ENCODE measurements around the gene CDH1.
"Not testable (repeated sequence)": the region's sequence is repeated elsewhere in the genome, so short reads cannot be mapped to it uniquely, and the experiment has no call there.

The CDH1 gene

DNA sequence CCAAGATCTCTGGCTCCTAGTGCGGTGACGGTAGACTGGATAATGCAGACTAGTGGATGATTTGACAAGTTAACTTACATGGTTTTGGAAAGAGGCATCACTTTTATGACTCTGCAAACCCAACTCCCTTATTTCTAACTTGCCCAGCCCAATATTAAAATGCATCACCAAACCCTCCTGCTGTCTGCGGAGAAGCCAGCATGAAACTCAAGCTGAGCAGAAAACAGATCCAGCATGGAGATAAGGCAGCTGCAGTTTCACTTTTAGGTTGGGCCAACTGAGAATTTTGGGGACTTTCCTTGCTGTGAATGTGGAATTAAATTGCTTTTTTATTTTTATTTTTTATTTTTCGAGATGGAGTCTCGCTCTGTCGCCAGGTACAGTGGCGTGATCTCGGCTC, 27.8 kb downstream of the CDH1 start:
- no peak for DNase-seq

DNA sequence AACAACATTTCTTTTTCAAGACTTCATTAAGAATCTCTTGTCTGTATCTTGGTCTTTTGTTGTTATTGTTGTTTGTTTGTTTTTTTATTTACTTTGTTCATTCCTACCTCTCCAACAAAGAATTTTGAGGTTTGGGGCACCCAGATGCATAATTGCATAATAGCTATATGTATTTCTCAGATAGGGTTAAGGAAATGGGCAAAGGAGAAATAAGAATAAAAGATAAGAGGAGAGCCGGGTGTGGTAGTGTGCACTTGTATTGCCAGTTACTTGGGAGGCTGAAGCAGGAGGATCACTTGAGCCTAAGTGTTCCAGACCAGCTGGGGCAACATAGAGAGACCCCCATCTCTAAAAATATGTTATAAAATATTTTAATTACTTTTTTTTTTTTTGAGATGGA, 30.5 kb downstream of the CDH1 start:
- DNase-seq: no peak

DNA sequence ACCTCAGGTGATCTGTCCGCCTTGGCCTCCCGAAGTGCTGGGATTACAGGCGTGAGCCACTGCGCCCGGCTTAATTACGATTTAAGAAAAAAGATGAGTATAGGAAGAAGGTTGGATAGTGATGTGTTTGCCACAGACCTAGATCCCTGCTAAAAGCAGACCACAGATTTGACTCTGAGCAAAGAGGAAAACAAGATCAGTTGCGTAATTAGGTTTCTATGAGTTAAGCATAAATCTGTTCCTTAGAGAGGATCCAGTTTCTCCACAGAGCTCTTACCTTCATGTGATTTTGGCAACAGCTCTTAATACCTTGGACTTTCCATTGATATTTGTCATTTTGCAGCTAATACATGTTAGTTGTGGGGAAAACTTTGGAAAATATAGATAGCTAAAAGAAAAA, 31.1 kb downstream of the CDH1 start:
- DNase-seq: no peak

DNA sequence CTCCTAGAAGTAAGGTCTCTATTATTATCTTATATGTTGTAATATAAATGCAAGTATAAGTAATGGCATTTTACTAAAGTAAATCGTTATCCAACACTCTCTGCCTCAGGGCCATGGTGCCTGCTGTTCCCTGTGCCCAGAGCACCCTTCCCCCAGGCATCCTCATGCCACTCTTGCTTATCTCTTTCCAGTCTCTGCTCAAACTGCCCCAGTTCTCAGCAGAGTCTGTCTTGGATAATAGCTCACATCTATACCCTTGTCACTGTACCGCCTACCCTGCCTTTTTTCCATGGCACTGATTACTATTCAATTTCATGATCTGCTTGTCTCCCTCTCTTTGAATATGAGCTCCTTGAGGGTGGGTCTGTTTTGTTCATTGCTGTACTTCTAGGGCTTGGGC, 31.7 kb downstream of the CDH1 start:
- DNase-seq: no peak

DNA sequence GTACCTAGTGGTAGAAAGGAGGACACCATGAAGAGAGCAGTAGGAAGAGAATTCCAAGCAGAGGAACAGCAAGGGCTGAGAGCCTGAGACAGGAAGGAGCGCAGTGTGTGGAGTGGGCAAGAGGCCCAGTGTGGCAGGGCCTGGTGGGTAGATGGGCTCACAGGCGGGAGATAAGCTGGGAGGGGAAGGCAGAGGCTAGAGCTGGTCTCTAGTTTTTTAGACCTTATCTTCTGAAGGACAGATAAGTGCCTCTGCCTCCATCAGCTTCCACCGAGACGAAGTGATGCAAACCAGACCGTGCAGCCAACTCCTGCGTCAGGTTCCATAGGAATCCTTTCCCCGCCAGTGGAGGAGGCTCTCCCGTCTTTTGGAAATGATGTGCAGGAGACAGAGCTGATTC, 33.6 kb downstream of the CDH1 start:
- DNase-seq: no peak

GRCh38 chr16:68772030-68772681, 35.1 kb downstream of the CDH1 start:
- DNase-seq: no peak

DNA sequence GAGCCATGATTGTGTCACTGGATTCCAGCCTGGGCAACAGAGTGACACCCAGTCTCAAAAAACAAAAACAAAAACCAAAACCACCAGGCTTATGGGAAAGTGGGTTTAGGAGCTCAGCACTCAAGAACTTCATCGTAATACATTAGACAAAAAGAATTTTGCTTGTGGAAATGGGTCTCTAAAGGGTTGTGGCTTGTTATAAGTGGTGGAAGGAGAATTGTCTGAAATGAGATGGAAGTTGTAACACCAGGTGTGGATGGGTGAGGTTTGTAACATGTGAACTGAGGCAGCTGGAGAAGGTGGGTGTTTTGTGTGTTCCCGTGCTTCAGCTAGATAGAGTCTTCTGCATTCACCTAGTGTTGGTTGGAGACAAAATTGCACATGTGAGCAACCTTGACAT, 35.8 kb downstream of the CDH1 start:
- no peak for DNase-seq

- no peak for DNase-seq
Observed at GRCh38 chr16:68774982-68775634, 38.0 kb downstream of the CDH1 start.

DNA sequence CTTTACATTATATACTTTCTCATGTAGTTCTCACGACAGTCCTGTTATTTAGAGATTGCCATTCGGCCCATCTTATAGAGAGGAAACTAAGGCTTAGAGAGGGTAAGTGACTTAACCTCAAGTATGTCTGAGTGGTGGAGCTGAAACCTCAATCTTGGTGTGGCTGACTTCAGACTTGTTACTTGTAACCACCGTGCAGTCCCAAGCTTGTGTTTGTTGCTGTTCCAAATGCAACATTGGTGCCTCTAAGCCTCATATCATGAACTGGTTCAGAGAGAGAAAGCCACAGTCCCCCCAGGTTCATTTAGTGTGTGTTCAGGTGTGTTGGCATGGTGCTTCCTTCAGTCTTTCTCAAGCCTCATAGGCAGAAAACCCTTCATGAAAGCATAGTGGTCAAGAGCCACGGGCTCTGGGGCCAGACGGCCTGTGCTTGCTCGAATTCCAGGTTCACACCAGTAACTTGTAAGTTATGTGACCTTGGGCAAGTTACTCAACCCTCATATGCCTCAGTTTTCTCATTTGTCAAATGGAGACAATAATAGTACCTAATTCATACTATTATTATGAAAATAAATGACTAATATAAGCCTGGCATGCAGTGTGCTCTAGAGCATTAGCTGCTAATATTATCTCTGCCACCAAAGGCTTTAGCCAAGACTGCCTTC, 39.9 kb downstream of the CDH1 start:
- DNase-seq: no peak

GRCh38 chr16:68778551-68779231, 41.6 kb downstream of the CDH1 start:
- DNase-seq: no peak

DNA sequence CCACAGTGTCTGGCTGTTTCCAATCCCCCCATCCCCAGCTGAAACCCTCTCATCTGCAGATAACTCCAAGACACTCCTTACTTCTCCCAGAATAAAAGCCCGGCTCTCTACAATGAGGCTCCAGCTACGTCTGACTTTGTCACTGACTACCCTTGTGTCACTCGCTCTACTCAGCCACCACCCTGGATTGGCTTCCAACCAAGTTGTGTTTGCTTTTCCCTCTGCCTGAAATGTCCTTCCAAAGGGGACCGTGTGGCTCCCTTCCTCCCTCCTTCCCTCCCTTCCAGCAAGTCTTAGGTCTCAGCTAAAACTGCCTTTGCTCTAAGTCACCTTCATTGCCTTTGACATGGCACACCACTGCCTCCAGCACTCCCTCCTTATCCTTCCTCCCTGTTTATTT, 42.8 kb downstream of the CDH1 start:
- DNase-seq: no peak

DNA sequence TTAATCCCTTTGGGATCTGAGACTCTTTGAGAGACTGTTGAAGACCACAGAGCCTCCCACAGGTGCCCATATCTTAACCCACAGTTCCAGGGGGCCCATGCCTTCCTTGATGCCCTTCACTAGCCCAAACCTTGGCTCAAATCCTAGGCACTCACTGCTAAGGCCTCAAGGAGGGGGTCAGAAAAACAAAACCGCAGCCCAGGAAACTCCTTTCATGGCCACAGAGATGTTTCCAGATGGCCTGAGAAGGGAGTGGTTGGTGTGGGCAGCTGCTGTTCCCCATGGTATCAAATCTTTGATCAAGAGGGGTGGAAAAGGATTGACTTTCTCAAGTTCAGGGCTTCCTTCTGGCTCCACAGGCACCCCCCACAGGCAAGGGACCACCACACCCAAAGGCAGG, 44.7 kb downstream of the CDH1 start:
- DNase-seq: no peak

GRCh38 chr16:68782198-68783174, 45.4 kb downstream of the CDH1 start:
- DNase-seq: no peak

DNA sequence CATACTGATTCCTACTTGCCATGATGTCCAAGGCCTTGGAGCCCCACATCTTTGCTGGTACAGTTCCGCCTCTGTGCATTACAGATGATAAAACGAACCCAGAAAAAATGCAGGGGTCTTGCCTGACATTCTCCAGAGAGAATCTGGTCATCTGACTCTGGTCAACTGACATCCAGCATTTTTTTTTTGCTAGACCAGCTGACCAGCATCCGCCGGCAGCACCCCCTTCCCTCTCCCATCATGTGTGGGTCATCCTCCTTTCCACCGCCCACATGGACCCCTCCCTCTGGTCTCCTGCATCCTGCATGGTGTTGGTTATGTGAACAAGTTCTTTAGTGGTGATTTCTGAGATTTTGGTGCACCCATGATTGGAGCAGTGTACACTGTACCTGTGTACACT, 47.1 kb downstream of the CDH1 start:
- DNase-seq: no peak

- no peak for DNase-seq
Observed at GRCh38 chr16:68784721-68785120, 47.6 kb downstream of the CDH1 start.

GRCh38 chr16:68785715-68786114, 48.6 kb downstream of the CDH1 start:
- no peak for DNase-seq

DNA sequence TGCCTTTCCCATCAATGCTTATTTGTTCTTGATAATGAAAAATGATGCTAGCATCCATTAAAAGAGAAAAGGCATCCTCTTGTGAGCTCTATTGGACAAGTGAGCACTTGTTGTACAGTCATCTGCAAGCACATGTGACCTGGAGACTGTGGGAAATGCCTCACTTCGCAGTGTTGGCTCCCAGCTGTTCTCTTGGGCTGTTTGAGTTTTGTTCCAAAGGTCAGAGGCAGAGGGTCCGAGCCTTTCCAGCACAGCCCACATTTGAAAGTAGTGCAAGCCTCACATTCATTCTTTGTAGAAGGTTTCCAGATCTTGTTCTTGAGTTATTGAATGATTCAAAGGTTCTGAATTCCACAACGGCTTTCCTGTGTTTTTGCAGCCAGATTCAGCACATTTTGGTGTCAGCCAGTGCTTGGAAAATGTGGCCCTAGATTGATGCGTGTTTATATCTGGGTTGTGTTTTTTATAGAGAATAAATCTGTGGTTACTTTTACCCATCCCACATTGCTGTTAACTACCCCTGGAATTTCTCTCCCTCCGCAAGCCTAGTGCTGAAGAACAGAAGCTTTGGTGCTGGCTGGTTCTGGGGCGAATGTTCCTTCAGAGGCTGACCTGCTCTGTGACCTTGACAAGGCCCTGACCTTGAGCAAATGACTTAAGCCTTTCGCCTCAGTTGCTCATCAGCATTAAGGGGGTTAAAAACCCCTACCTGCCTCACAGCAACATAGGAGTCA, 49.8 kb downstream of the CDH1 start:
- DNase-seq: no peak

- not testable (repeated sequence) for DNase-seq
Observed at GRCh38 chr16:68787419-68787807, 50.3 kb downstream of the CDH1 start.

DNA sequence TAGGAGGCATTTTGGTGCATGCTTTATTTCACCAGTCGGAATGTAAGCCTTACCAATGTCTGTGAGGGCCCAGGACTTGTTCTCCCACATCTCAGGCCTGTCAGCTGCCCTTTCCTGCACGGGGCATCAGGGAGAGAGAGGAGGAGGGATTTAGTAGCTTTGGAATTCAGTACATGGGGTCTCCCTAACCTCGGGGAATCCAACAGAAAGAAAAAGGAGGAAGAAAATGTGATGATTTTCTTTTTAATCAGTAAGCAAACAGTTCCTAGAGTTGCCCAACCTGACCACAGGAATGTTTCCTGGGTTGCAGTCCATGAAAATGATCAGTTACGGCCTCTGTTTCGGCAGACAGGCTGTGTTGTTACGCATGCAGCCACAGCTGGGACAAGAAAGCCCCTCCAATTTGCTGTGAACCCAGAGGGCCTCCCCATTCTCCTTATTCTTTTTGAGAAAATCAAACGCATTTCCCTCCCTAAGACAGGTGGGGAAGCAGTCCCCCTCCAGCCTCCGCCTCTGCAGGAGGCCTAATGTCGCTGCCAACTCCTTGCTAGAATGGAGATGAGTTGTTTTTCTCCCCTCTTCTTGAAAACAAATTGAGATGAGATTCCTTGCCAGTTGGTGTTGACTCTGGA, 53.2 kb downstream of the CDH1 start:
- no peak for DNase-seq

DNA sequence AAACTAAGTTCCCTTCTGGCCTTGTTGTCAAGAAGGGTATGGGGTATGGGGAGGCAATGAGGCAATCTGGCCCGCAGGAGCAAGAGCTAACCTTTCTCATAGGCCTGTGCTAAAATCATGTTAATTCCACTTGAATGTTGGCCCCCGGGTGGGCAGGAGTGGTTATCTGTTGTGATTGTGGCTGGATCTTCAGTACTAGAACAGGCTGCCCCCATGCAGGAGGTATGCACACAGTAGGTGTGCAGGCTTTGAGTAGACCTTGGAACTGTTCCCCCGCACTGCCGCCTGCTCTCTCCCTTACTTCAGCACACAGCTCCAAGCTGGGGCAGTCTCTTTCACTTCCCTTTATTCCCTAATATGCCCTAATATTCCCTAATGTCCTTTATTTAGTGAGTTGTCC, 53.9 kb downstream of the CDH1 start:
- DNase-seq: no peak
